SJSA1 (cell line): ENCODE results near the gene ONECUT3. TPM values are rescaled to one million over a fixed set of nuclear protein-coding genes. Genes with fewer than 3 reads are reported as not detected.

Experiments
- DNase-seq, 2 experiments: peaks; one replicate each; pipeline ENCODE4 v3.0.0-alpha.2; 2015 to 2020; ENCODE audit warnings: low spot score in 2 of 2, low read depth in 1 of 2
- H3K27ac ChIP-seq: fragments of 250-450 bp; sonication (Bioruptor Pico); 2 replicates; pipeline ENCODE4 v1.5.1; 2020; ENCODE audit warnings: mild to moderate bottlenecking, moderate library complexity
- H3K27me3 ChIP-seq: fragments of 250-450 bp; sonication (Bioruptor Pico); replicated peaks from 2 replicates; pipeline ENCODE4 v1.5.1; 2020; ENCODE audit warnings: mild to moderate bottlenecking, moderate library complexity
- H3K36me3 ChIP-seq: fragments of 250-450 bp; sonication (Bioruptor Pico); 2 replicates; pipeline ENCODE4 v1.5.1; 2020; ENCODE audit warnings: mild to moderate bottlenecking
- H3K4me1 ChIP-seq: fragments of 250-450 bp; sonication (Bioruptor Pico); replicated peaks from 2 replicates; pipeline ENCODE4 v1.6.1; 2021; ENCODE audit warnings: mild to moderate bottlenecking
- H3K4me3 ChIP-seq: fragments of 250-450 bp; sonication (Bioruptor Pico); 2 replicates; pipeline ENCODE4 v1.5.1; 2020; ENCODE audit warnings: mild to moderate bottlenecking
- H3K9me3 ChIP-seq: fragments of 250-450 bp; sonication (Bioruptor Pico); replicated peaks from 2 replicates; pipeline ENCODE4 v1.5.1; 2020; ENCODE audit warnings: mild to moderate bottlenecking
- total RNA-seq: library from RNA; depleted of rRNA; stranded (reverse); fragments of >200 nt; shearing (Covaris generic); gene quantifications from 2 replicates; pipeline ENCODE4 v1.2.3, GENCODE V29; 2014

Gene ONECUT3
- total RNA-seq, 1 experiment from 2014 or later, result not detected

DNA sequence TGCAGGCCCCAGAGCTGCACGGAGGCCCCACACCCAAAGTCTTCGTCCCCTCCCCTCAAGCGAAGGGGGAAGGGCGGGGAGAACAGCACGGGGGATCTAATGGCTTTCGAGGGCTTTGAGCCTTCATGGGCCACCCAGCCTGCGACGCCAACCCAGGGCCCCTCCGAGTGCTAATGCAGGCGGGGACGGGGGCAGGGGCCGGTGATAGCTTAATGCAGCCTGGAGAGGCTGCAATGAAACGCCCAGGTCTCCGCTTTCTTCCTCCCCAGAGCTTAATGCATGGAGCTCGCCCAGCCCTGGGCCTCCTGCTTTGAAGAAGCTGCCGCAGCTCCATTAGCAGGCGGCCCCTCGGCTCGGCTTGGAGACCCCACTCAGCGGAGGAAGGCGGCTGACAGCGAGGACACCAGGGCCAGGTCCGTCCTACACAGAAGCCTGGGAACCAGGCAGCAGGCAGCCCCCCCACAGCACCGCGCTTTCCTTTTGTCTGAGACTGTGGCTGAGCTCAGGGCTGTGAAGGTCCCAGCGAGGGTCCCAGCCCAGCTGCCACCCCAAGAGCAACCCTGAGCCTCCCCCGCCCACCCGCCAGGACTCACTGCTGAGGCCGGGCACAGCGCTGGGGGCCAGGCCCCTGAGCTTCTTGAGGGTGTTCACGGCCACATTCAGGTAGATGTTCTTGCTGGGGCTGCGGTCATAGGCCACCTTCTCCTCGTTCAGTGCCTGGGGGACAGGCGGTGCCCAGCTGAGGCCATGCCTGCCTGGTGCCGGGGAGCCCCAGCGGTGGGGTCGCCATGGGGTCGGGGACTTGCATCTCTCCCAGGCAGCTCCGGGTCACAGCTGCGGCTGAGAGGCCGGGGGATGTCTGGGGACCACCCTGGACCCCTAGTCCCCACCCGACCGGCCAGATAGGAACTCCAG lies 66.3 kb downstream of the ONECUT3 start:
- H3K4me3 ChIP-seq, result no peak overlapping the region
- no peaks in the 10 kb centered on the region for H3K9me3 ChIP-seq
- peaks cover 85% of the 10 kb centered on the region for H3K36me3 ChIP-seq
- no peak for DNase-seq
- H3K4me1 ChIP-seq, result no peaks in the 10 kb centered on the region
- no peak overlapping the region for H3K27ac ChIP-seq
- H3K27me3 ChIP-seq, result no peaks in the 10 kb centered on the region

DNA sequence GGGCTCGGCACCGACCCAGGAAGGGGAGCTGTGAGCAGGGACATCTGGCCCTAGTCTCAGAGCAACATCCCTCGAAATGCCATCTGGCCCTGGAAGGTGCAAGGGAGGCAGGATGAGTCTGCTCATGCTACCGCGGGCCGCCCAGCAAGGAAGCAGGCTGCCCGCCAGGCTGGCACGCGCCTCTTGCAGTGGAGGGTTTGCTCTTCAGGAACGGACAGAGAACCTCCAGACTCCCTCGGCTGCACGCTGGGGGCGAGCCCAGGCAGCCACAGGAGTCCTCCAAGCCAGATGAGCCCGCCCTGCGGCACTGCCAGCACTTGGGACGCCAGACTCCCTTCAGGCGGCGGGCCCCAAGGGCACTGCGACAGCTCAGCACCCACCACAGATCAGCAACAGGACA lies 68.9 kb downstream of the ONECUT3 start:
- no peak for DNase-seq
- no peak overlapping the region for H3K4me3 ChIP-seq
- peaks cover 85% of the 10 kb centered on the region for H3K36me3 ChIP-seq
- no peaks in the 10 kb centered on the region for H3K4me1 ChIP-seq
- H3K27ac ChIP-seq, result no peak overlapping the region
- no peaks in the 10 kb centered on the region for H3K27me3 ChIP-seq
- H3K9me3 ChIP-seq, result no peaks in the 10 kb centered on the region

DNA sequence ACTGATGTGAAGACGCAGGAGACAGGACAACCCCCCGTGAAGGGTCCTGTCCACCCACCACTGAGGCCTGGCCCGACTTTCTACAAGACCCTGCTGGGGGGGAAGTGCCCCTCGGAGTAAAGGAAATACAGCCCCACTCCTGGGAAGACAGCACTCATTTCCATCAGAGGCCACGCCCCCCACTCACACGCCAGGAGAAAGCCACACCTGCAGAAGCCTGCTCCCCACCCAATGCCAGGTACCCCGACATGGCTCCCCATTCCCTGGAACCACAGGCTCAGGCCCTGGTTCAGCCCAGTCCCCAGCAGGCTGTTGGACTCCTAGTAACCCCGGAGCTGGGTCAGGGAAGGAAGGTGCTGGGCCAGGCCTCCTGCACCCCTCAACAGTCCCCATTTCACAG lies 69.7 kb downstream of the ONECUT3 start:
- H3K27ac ChIP-seq, result no peak overlapping the region
- H3K27me3 ChIP-seq, result no peaks in the 10 kb centered on the region
- no peak for DNase-seq
- H3K4me1 ChIP-seq, result no peaks in the 10 kb centered on the region
- H3K9me3 ChIP-seq, result no peaks in the 10 kb centered on the region
- H3K4me3 ChIP-seq, result no peak overlapping the region
- peaks cover 85% of the 10 kb centered on the region for H3K36me3 ChIP-seq

GRCh38 chr19:1823539-1824251 lies 70.4 kb downstream of the ONECUT3 start:
- H3K27ac ChIP-seq, result no peak overlapping the region

GRCh38 chr19:1824252-1824622 lies 70.9 kb downstream of the ONECUT3 start:
- Histone ChIP-seq H3K9me3 (no peaks in the 10 kb centered on the region), H3K27me3 (no peaks in the 10 kb centered on the region), H3K36me3 (peaks cover 83% of the 10 kb centered on the region), H3K27ac (no peak overlapping the region), H3K4me3 (no peak overlapping the region), H3K4me1 (no peaks in the 10 kb centered on the region)
- no peak for DNase-seq

More at GRCh38 chr19:1823539-1824251, 70.4 kb downstream of the ONECUT3 start:
- H3K27me3 ChIP-seq, result no peaks in the 10 kb centered on the region
- H3K9me3 ChIP-seq, result no peaks in the 10 kb centered on the region
- H3K4me3 ChIP-seq, result no peak overlapping the region
- peaks cover 84% of the 10 kb centered on the region for H3K36me3 ChIP-seq
- H3K4me1 ChIP-seq, result no peaks in the 10 kb centered on the region
- DNase-seq, result no peak

- H3K9me3 ChIP-seq, result no peaks in the 10 kb centered on the region
- H3K27ac ChIP-seq, result no peak overlapping the region
- peak; percentile 47 to 81 for DNase-seq
- no peaks in the 10 kb centered on the region for H3K27me3 ChIP-seq
- no peaks in the 10 kb centered on the region for H3K4me1 ChIP-seq
- H3K4me3 ChIP-seq, result no peak overlapping the region
- peaks cover 82% of the 10 kb centered on the region for H3K36me3 ChIP-seq
Observed at GRCh38 chr19:1825909-1826556, 72.7 kb downstream of the ONECUT3 start.

DNA sequence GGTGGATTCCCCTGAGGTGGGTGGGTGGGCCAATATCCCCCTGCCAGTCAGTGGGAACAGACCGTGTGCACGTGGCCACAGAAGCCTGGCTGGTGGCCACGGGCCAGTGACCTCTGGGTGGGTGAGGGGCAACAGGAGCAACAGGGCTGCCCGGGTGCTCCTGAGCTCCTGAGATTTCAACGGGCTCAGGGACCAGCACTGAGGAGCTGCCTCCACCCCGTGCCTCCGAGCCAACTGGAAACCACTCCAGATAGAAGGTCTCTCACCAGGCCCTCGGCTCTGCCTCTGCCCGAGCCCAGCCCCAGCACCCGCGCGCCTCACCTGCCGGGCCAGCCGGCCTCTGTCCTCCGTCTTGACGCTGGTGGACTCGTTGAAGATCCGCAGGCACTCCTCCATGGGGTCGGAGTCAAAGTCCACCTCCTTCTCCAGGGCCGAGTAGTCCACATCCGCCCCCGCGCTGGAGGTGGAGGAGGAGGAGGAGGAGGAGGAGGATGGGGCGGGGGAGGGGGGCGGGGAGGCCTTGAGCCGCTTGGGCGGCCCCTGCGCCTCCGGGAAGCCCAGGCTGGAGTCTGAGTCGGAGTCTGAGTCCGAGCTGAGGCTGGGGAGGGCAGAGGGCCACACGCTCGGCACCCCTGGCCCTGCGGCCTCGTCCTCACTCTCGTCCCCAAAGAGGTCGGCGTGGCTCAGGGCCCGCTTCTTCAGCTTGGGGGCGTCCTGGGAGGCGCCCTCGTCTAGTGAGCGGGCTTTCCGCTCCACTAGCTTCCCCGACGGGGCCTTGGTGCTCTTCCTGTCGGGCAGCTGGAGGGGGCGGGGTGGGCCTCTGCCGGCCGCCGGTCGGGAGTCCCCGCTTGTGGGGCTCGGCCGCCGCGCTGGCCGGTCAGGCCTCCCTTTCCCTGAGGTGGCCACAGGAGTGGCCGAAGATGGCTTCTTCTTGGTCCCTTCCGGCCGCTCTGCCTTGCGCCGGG lies 73.5 kb downstream of the ONECUT3 start:
- Histone ChIP-seq H3K36me3 (peaks cover 79% of the 10 kb centered on the region), H3K9me3 (no peaks in the 10 kb centered on the region), H3K27me3 (no peaks in the 10 kb centered on the region), H3K27ac (no peak overlapping the region), H3K4me3 (no peak overlapping the region), H3K4me1 (no peaks in the 10 kb centered on the region)
- DNase-seq, result no peak

DNA sequence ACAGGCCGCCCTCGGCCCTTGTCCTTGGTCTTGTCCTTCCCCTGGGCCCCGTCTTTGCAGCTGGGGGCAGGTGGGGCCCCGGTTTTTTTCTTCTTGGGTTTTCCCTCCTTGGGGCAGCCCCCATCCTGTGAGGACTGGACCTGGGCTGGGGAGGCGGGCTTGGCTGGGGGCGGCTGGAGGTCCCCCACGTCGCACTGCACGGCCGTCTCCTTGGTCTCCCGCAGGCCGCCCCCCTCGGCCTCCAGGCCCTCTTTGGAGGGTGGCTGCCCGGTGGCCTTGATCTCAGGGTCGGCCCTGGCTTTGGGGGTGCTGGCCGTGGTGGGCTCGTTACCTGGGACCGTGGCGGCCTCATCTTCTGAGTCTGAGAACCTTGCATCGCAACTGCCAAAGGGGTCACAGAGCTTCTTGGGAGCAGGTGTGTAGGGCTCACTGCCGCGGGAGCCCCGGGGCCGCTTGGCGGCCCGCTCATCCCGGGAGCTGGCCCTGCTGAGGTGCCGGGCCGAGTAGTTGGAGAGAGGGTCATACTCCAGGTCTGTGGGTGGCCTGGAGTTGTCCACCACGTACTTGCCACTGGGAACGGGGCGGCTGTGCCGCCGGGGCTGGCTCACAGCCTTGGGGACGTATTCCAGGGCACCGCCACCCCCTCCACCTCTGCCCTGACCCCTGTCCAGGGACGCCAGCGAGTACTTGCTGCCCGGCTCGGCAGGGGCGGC lies 74.4 kb downstream of the ONECUT3 start:
- Histone ChIP-seq H3K27ac (no peak overlapping the region), H3K9me3 (no peaks in the 10 kb centered on the region), H3K27me3 (no peaks in the 10 kb centered on the region), H3K36me3 (peaks cover 72% of the 10 kb centered on the region), H3K4me1 (no peaks in the 10 kb centered on the region), H3K4me3 (no peak overlapping the region)
- no peak for DNase-seq

DNA sequence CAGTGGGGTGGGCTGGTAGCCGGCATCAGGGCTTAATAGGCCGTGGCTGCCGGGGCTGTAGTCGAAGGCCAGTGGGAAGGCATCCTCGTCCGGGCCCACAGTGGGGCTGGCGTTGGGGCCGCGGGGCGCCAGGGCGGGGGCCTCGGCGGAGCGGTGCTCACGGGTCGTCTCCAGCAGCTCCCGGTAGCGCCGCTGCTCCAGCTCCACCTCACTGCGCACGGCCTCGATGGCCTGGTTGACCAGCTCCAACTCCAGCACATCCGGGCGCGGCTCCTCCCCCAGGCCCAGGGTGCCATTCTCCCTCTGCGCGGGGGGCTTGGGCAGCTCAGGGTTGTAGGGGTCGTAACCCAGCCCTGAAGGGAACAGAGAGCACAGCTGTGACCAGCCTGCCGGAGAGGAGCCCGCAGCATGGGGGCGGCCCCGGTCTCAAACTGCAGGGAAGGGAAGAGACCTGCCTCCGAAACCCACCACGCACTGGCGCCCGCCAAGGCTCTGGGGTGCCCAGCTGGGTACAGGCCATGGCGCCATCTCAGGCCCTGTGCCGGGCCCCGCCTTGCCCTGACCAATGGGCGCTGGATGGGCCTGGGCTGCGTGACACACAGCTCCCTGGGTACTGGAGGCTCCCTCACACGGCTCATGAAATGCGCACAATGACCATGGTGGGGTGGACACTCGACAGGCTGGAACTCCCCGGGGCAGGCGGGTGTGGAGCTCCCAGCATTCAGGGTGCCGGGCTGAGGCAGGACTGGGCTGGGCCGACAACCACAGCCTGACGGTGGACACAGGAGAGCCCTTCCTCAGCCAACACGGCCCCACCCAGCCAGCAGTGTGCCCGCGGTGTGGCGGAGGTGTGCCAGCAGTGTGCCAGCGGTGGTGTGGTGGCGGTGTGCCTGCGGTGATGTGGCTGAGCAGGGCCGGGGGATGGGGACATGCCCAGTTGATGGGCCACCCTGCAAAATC lies 75.3 kb downstream of the ONECUT3 start:
- peaks cover 64% of the 10 kb centered on the region for H3K36me3 ChIP-seq
- DNase-seq, result no peak
- H3K27ac ChIP-seq, result no peak overlapping the region
- no peaks in the 10 kb centered on the region for H3K4me1 ChIP-seq
- H3K9me3 ChIP-seq, result no peaks in the 10 kb centered on the region
- H3K4me3 ChIP-seq, result no peak overlapping the region
- no peaks in the 10 kb centered on the region for H3K27me3 ChIP-seq

DNA sequence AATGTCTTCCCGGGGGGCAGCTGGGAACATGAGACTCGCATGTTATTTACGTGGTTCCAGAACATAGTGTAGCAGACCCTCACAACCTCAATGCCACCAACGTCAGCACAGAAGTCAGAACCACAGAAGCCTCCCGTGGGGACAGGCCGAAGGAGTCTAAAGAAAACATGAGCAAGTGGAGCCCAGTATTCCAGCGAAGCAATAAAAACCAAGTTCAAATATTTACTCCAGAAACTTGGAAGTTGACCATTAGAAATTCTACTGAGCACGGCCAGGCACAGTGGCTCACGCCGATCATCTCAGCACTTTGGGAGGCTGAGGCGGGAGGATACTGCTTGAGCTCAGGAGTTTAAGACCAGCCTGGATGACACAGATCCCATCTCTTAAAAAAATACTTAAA lies 76.7 kb downstream of the ONECUT3 start:
- Histone ChIP-seq H3K4me3 (no peak overlapping the region), H3K4me1 (no peaks in the 10 kb centered on the region), H3K9me3 (no peaks in the 10 kb centered on the region), H3K27me3 (no peaks in the 10 kb centered on the region), H3K27ac (no peak overlapping the region), H3K36me3 (peaks cover 50% of the 10 kb centered on the region)
- no peak for DNase-seq

- H3K27ac ChIP-seq, result no peak overlapping the region
- H3K4me1 ChIP-seq, result no peaks in the 10 kb centered on the region
- no peak overlapping the region for H3K4me3 ChIP-seq
- H3K27me3 ChIP-seq, result no peaks in the 10 kb centered on the region
- no peak for DNase-seq
- peaks cover 46% of the 10 kb centered on the region for H3K36me3 ChIP-seq
- H3K9me3 ChIP-seq, result no peaks in the 10 kb centered on the region
Observed at GRCh38 chr19:1830568-1830967, 77.3 kb downstream of the ONECUT3 start.
